PFSK-1 (cell line): Measurements from ENCODE around the gene ANO9.

Experiments
- POLR2AphosphoS5 ChIP-seq: IDR thresholded peaks from 2 replicates; pipeline ENCODE4 v1.6.1; 2012; ENCODE audit warnings: low read depth, mild to moderate bottlenecking, control low read depth, low read length, moderate library complexity
- TAF1 ChIP-seq: IDR thresholded peaks from 2 replicates; pipeline ENCODE4 v1.6.1; 2012; ENCODE audit warnings: low read length, control low read depth, borderline replicate concordance; ENCODE audit not compliant: insufficient read depth

DNA sequence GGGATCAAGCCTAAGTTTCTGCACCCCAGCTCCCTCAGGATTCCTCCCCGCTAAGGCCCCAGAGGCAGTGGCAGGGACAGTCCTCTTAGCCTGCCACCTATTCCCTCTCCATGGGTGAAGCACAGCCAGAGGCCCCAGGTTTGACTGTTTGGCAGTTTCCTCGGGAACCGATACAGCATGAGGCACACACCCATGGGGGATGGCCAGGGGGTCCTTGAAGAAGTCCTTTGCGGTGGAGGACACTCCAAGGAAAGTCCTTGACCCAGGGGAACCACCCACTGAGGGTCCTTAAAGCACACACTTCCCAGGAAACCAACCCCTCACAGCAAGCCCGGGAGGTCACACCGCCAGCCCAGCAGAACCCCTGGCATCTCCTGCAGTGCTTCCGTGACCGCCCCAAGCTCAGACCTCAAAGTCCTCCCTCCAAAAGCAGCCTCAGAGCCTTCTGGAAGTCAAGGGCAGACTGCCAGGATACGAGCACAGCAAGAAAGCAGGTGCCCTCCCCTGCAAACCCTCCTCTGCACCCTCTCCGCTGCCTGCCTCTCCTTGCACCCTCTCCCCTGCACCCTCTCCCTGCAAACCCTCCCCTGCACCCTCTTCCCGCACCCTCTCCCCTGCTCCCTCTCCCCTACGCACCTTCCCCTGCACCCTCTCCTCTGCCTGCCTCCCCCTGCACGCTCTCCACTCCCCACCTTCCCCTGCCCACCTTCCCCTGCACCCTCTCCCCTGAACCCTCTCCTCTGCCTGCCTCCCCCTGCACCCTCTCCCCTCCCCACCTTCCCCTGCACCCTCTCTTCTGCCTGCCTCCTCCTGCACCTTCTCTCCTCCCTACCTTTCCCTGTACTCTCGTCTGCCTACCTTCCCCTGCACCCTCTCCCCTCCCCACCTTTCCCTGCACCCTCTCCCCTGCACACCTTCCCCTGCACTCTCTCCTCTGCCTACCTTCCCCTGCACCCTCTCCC lies 28.4 kb downstream of the ANO9 start:
- no peak for TF ChIP-seq TAF1
- no peak for TF ChIP-seq POLR2AphosphoS5
